H1 (cell line): ENCODE measurements around the gene RGS16. TPM values are rescaled to one million over a fixed set of nuclear protein-coding genes. Genes with fewer than 3 reads are reported as not detected.

ENCODE experiments used
- CTCF ChIA-PET: fragments of 300-600 bp; sonication (Branson Sonifier 250); formaldehyde crosslinking; loops from one replicate; lab custom pipeline; 2021; ENCODE audit not compliant: partially characterized antibody; lab: Charles Lee
- POLR2A ChIA-PET: fragments of 300-600 bp; sonication (Branson Sonifier 250); formaldehyde crosslinking; loops from one replicate; lab custom pipeline; 2021; ENCODE audit warnings: inconsistent platforms; ENCODE audit not compliant: partially characterized antibody; lab: Charles Lee
- DNase-seq, 2 experiments: peaks; one replicate each; pipeline versions ENCODE4 v3.0.0 to v3.0.0-alpha.2; 2010 to 2022; ENCODE audit warnings: low spot score in 2 of 2, low read depth in 1 of 2, mixed read lengths in 1 of 2
- FAIRE-seq: peaks from 2 replicates; lab custom pipeline; 2011; peaks lifted over from hg19 to GRCh38; lab: Jason Lieb, UNC
- H2AFZ ChIP-seq: 2 replicates; pipeline ENCODE4 v1.8.1; 2012; ENCODE audit warnings: low read length, inconsistent platforms
- H2AK5ac ChIP-seq: 2 replicates; pipeline ENCODE4 v1.6.1; 2013; ENCODE audit warnings: low read depth, low read length
- H2BK120ac ChIP-seq: replicated peaks from 2 replicates; pipeline ENCODE3; 2013; ENCODE audit warnings: low read depth, low read length, inconsistent platforms
- H2BK12ac ChIP-seq: 2 replicates; pipeline ENCODE4 v1.6.1; 2013; ENCODE audit warnings: low read depth, low read length
- H2BK15ac ChIP-seq: 2 replicates; pipeline ENCODE4 v1.6.1; 2013; ENCODE audit warnings: low read length
- H2BK20ac ChIP-seq: 2 replicates; pipeline ENCODE4 v1.6.1; 2013; ENCODE audit warnings: low read length
- H2BK5ac ChIP-seq: 2 replicates; pipeline ENCODE4 v1.6.1; 2013; ENCODE audit warnings: low read depth, low read length
- H3K14ac ChIP-seq: 2 replicates; pipeline ENCODE4 v1.6.1; 2013; ENCODE audit warnings: inconsistent platforms; ENCODE audit not compliant: insufficient read length
- H3K18ac ChIP-seq: 2 replicates; pipeline ENCODE4 v1.6.1; 2013; ENCODE audit warnings: low read length; ENCODE audit errors: extremely low read depth
- H3K23ac ChIP-seq: 2 replicates; pipeline ENCODE4 v1.6.1; 2013; ENCODE audit warnings: inconsistent platforms; ENCODE audit not compliant: insufficient read length
- H3K23me2 ChIP-seq: 2 replicates; pipeline ENCODE4 v1.6.1; 2013; ENCODE audit warnings: low read depth, low read length
- H3K27ac ChIP-seq: 2 replicates; pipeline ENCODE4 v1.6.1; 2011; ENCODE audit warnings: low read depth, low read length, inconsistent platforms
- H3K27me3 ChIP-seq, 4 experiments: replicated peaks in 1 of 4; 1 replicate in 1 of 4; 2 replicates in 3 of 4; pipeline versions ENCODE4 v1.6.1 to v1.8.1; 2011 to 2013; ENCODE audit warnings: low read length in 3 of 4, mild to moderate bottlenecking in 3 of 4, inconsistent platforms in 2 of 4, mixed read lengths in 2 of 4, moderate library complexity in 1 of 4; ENCODE audit not compliant: control insufficient read depth in 3 of 4, insufficient read depth in 3 of 4; ENCODE audit errors: extremely low read depth in 1 of 4
- H3K36me3 ChIP-seq, 4 experiments: 2 replicates each; pipeline versions ENCODE4 v1.6.1 to v1.8.1; 2011 to 2013; ENCODE audit warnings: mild to moderate bottlenecking in 4 of 4, low read length in 3 of 4, moderate library complexity in 2 of 4, control low read depth in 1 of 4, inconsistent platforms in 1 of 4; ENCODE audit not compliant: insufficient read depth in 4 of 4, control insufficient read depth in 2 of 4
- H3K4ac ChIP-seq: replicated peaks from 2 replicates; pipeline ENCODE3; 2013; ENCODE audit warnings: low read length, low read depth, mixed read lengths, inconsistent platforms; ENCODE audit not compliant: insufficient read length
- H3K4me1 ChIP-seq, 4 experiments: replicated peaks in 1 of 4; 1 replicate in 1 of 4; 2 replicates in 3 of 4; pipeline versions ENCODE4 v1.6.1 to v1.8.1; 2011 to 2013; ENCODE audit warnings: low read length in 3 of 4, inconsistent platforms in 2 of 4, mixed read lengths in 1 of 4; ENCODE audit not compliant: insufficient read depth in 4 of 4, control insufficient read depth in 3 of 4
- H3K4me2 ChIP-seq, 2 experiments: 2 replicates each; pipeline versions ENCODE4 v1.6.1 to v1.8.1; 2011 to 2013; ENCODE audit warnings: low read depth in 2 of 2, low read length in 2 of 2, control low read depth in 1 of 2, inconsistent platforms in 1 of 2, mild to moderate bottlenecking in 1 of 2; ENCODE audit not compliant: insufficient read depth in 1 of 2
- H3K4me3 ChIP-seq, 4 experiments: fragments of 200-600, 300-600 bp in 1 of 4; sonication (generic), shearing (Covaris generic), sonication (Bioruptor Twin) in 1 of 4; 2 replicates each; pipeline versions ENCODE4 v1.5.1 to v1.8.1; 2011 to 2016; ENCODE audit warnings: low read length in 4 of 4, low read depth in 3 of 4, control low read depth in 2 of 4, inconsistent platforms in 2 of 4, mild to moderate bottlenecking in 2 of 4, mixed read lengths in 1 of 4, moderate library complexity in 1 of 4; ENCODE audit not compliant: insufficient read depth in 2 of 4; ENCODE audit errors: extremely low read depth in 1 of 4
- H3K56ac ChIP-seq: replicated peaks from 2 replicates; pipeline ENCODE3; 2013; ENCODE audit warnings: low read depth, mild to moderate bottlenecking, mixed read lengths, low read length, inconsistent platforms; ENCODE audit not compliant: insufficient read length
- H3K79me1 ChIP-seq: 2 replicates; pipeline ENCODE4 v1.6.1; 2013; ENCODE audit warnings: low read depth, low read length, control low read depth
- H3K79me2 ChIP-seq, 2 experiments: 2 replicates each; pipeline versions ENCODE4 v1.6.1 to v1.8.1; 2012 to 2013; ENCODE audit warnings: low read length in 2 of 2, mild to moderate bottlenecking in 2 of 2, inconsistent platforms in 1 of 2; ENCODE audit not compliant: insufficient read depth in 2 of 2, control insufficient read depth in 1 of 2
- H3K9ac ChIP-seq, 4 experiments: replicated peaks in 1 of 4; 1 replicate in 1 of 4; 2 replicates in 3 of 4; pipeline versions ENCODE4 v1.6.1 to v1.8.1; 2011 to 2013; ENCODE audit warnings: low read depth in 3 of 4, low read length in 3 of 4, control low read depth in 2 of 4, mild to moderate bottlenecking in 2 of 4, moderate library complexity in 2 of 4, inconsistent platforms in 1 of 4; ENCODE audit errors: extremely low read depth in 1 of 4
- H3K9me3 ChIP-seq, 2 experiments: 2 replicates each; pipeline versions ENCODE4 v1.6.1 to v1.8.1; 2012 to 2013; ENCODE audit warnings: mild to moderate bottlenecking in 2 of 2, moderate library complexity in 2 of 2, control low read depth in 1 of 2, inconsistent platforms in 1 of 2, low read depth in 1 of 2, low read length in 1 of 2, mixed read lengths in 1 of 2; ENCODE audit not compliant: insufficient read depth in 2 of 2
- H4K20me1 ChIP-seq, 2 experiments: replicated peaks in 1 of 2; 2 replicates each; pipeline versions ENCODE3 to v1.8.1; 2011 to 2013; ENCODE audit warnings: inconsistent platforms in 2 of 2, low read length in 2 of 2, mild to moderate bottlenecking in 1 of 2; ENCODE audit not compliant: insufficient read depth in 2 of 2, control insufficient read depth in 1 of 2
- H4K5ac ChIP-seq: 2 replicates; pipeline ENCODE4 v1.6.1; 2013; ENCODE audit warnings: low read length, low read depth, mixed read lengths, inconsistent platforms; ENCODE audit not compliant: insufficient read length
- H4K8ac ChIP-seq: 2 replicates; pipeline ENCODE4 v1.8.0; 2013; ENCODE audit warnings: mild to moderate bottlenecking, moderate library complexity, low read length, inconsistent platforms; ENCODE audit not compliant: insufficient read depth; ENCODE audit errors: extremely low read depth
- H4K91ac ChIP-seq: replicated peaks from 2 replicates; pipeline ENCODE3; 2013; ENCODE audit warnings: low read length, mixed read lengths, inconsistent platforms; ENCODE audit not compliant: insufficient read length
- BACH1 ChIP-seq: IDR thresholded peaks from 2 replicates; pipeline ENCODE4 v1.6.1; 2012; ENCODE audit warnings: low read length, improper control_type of control experiment
- KDM5A ChIP-seq: fragments of 200-600 bp; IDR thresholded peaks from 2 replicates; pipeline ENCODE4 v1.7.1; 2012; ENCODE audit warnings: mild to moderate bottlenecking, low read length, inconsistent platforms, mixed read lengths
- NANOG ChIP-seq: IDR thresholded peaks from 2 replicates; pipeline ENCODE4 v1.6.1; 2011; ENCODE audit warnings: low read length, low read depth, mild to moderate bottlenecking, inconsistent platforms; ENCODE audit not compliant: insufficient read depth, poor library complexity, severe bottlenecking
- POLR2AphosphoS5 ChIP-seq: IDR thresholded peaks from 2 replicates; pipeline ENCODE4 v1.6.1; 2011; ENCODE audit warnings: low read depth, low read length
- TCF12 ChIP-seq: IDR thresholded peaks from 2 replicates; pipeline ENCODE4 v1.6.1; 2011; ENCODE audit warnings: low read depth, mild to moderate bottlenecking, low read length
- USF2 ChIP-seq: IDR thresholded peaks from 2 replicates; pipeline ENCODE4 v1.6.1; 2011; ENCODE audit warnings: low read length, improper control_type of control experiment
- WGBS, 2 experiments: shearing (Covaris generic) in 1 of 2; methylation state at CpG; one replicate each; pipeline versions ENCODE4 v1.1.6 to v1.1.7; 2013 to 2015; ENCODE audit warnings: low lambda C conversion rate in 2 of 2, mixed read lengths in 2 of 2, inconsistent platforms in 1 of 2, low coverage in 1 of 2, missing lambda C conversion rate in 1 of 2; ENCODE audit not compliant: insufficient replicate concordance in 2 of 2, insufficient coverage in 1 of 2, insufficient read length in 1 of 2; ENCODE audit errors: extremely low coverage in 1 of 2, missing lambda C conversion rate in 1 of 2; 5-methylcytosine and 5-hydroxymethylcytosine counted together
- polyA plus RNA-seq, 7 experiments: library from polyadenylated mRNA; depleted of rRNA in 3 of 7; stranded (reverse) in 5 of 7; unstranded in 2 of 7; fragments of >200 nt in 5 of 7; fragments of 200-250 nt in 2 of 7; gene quantifications; 1 replicate in 5 of 7; 2 replicates in 1 of 7; 4 replicates in 1 of 7; pipeline versions ENCODE4 v1.2.1 to v1.2.3, GENCODE V29; 2011 to 2013; ENCODE audit warnings: missing spikeins in 2 of 7, mixed read lengths in 2 of 7
- total RNA-seq: library from RNA; stranded (reverse); fragmentation: NEBNext Ultra II Directional; extraction: Animal tissue kit (Norgen Biotek cat#: 25700); gene quantifications from 2 replicates; pipeline ENCODE4 v1.2.1, GENCODE V29; 2021

RGS16 gene
- total and polyA plus RNA-seq, 2 of the 8 experiments (the other 6 are each of a cell fraction or from before 2014, with no cell fraction given), result 5.7 to 9.8 TPM

GRCh38 chr1:182580736-182581135 is 23.5 kb downstream of the RGS16 start:
- no peak for TF ChIP-seq USF2
- TF ChIP-seq POLR2AphosphoS5, result no peak
- TF ChIP-seq BACH1, result no peak
- no peak for TF ChIP-seq NANOG
- TF ChIP-seq KDM5A, result no peak
- no peak for TF ChIP-seq TCF12
- TF ChIP-seq, all 59 proteins: peak for 0
- Histone ChIP-seq H2BK5ac (no peak overlapping the region), H4K20me1 (no peaks in the 10 kb centered on the region), H2BK12ac (no peak overlapping the region), H3K23me2 (no peaks in the 10 kb centered on the region), H3K79me1 (no peaks in the 10 kb centered on the region), H2BK120ac (no peak overlapping the region), H4K91ac (no peak overlapping the region), H2BK15ac (no peak overlapping the region), H3K4me2 (no peak overlapping the region), H4K8ac (no peak overlapping the region), H2AK5ac (no peak overlapping the region), H3K27me3 (no peaks in the 10 kb centered on the region), H3K23ac (no peak overlapping the region), H3K56ac (no peak overlapping the region), H2BK20ac (no peak overlapping the region), H3K4me1 (no peaks in the 10 kb centered on the region), H3K18ac (no peak overlapping the region), H3K79me2 (no peaks in the 10 kb centered on the region), H2AFZ (no peak overlapping the region), H3K9me3 (no peaks in the 10 kb centered on the region), H3K36me3 (no peaks in the 10 kb centered on the region), H4K5ac (no peak overlapping the region), H3K4ac (no peak overlapping the region), H3K9ac (no peak overlapping the region), H3K14ac (no peak overlapping the region), H3K27ac (no peak overlapping the region), H3K4me3 (no peak overlapping the region)
- FAIRE-seq (no peak), DNase-seq (no peak)
- WGBS, 2 experiments, result 78% methylated on average over 2 of the region's 2 CpGs; no CpG with 5 or more reads in 1 of the 2 experiments
- ChIA-PET POLR2A (no interaction called here), CTCF (interaction anchor here (1.6 to 9.5 kb wide), 3 partner anchors 14 to 203 kb away, joined by 6 to 44 read pairs (median 6); no protein-coding TSS in a partner anchor)
